GM12874 (cell line): Measurements from ENCODE around the gene LEP.

ENCODE experiments used
- CTCF ChIP-seq: IDR thresholded peaks from 2 replicates; pipeline ENCODE4 v1.5.1; 2011; ENCODE audit warnings: low read depth, mild to moderate bottlenecking, control low read depth, low read length, moderate library complexity; ENCODE audit not compliant: insufficient read depth

The LEP gene

GRCh38 chr7:128242661-128243060 lies 1.6 kb downstream of the LEP start:
- no peak for TF ChIP-seq CTCF

GRCh38 chr7:128243273-128243672 lies 2.2 kb downstream of the LEP start:
- TF ChIP-seq CTCF: no peak

- TF ChIP-seq CTCF: no peak
These were observed 3.8 kb downstream of the LEP start for GRCh38 chr7:128244861-128245260.

GRCh38 chr7:128247108-128247507 lies 6.0 kb downstream of the LEP start:
- no peak for TF ChIP-seq CTCF

- no peak for TF ChIP-seq CTCF
These were observed 6.6 kb downstream of the LEP start for GRCh38 chr7:128247640-128248194.

GRCh38 chr7:128251337-128251736 lies 10.3 kb downstream of the LEP start:
- no peak for TF ChIP-seq CTCF

- TF ChIP-seq CTCF: no peak
These were observed 12.6 kb downstream of the LEP start for GRCh38 chr7:128253701-128254100.

GRCh38 chr7:128254470-128254869 lies 13.4 kb downstream of the LEP start:
- TF ChIP-seq CTCF: no peak
